Fibroblast of lung (primary cell): Measurements from ENCODE around the gene VKORC1L1. TPM values are rescaled to one million over a fixed set of nuclear protein-coding genes. Genes with fewer than 3 reads are reported as not detected.
"Not testable (repeated sequence)": the region's sequence is repeated elsewhere in the genome, so short reads cannot be mapped to it uniquely, and the experiment has no call there.

Experiments
- DNase-seq, 2 donors: peaks; one replicate each; pipeline versions ENCODE4 v3.0.0 to v3.0.0-alpha.2; 2010; ENCODE audit warnings: low read depth in 2 of 2
- H2AFZ ChIP-seq: 2 replicates; pipeline ENCODE4 v1.5.1; 2012; ENCODE audit warnings: low read length, control low read depth, inconsistent platforms
- H3K27ac ChIP-seq: 2 replicates; pipeline ENCODE4 v1.5.1; 2011; ENCODE audit warnings: low read length, control low read depth; ENCODE audit not compliant: insufficient read depth
- H3K27me3 ChIP-seq: 2 replicates; pipeline ENCODE4 v1.5.1; 2011; ENCODE audit warnings: mild to moderate bottlenecking, low read length; ENCODE audit not compliant: control insufficient read depth, insufficient read depth
- H3K36me3 ChIP-seq: 2 replicates; pipeline ENCODE4 v1.5.1; 2011; ENCODE audit warnings: low read length; ENCODE audit not compliant: control insufficient read depth, insufficient read depth
- H3K4me1 ChIP-seq: 2 replicates; pipeline ENCODE4 v1.5.1; 2011; ENCODE audit warnings: low read length; ENCODE audit not compliant: control insufficient read depth, insufficient read depth; ENCODE audit errors: extremely low read depth
- H3K4me2 ChIP-seq: 2 replicates; pipeline ENCODE4 v1.5.1; 2011; ENCODE audit warnings: low read length, control low read depth; ENCODE audit not compliant: insufficient read depth; ENCODE audit errors: extremely low read depth
- H3K4me3 ChIP-seq, 4 experiments: fragments of 200-600 bp in 1 of 4; sonication (generic) in 1 of 4; replicated peaks in 1 of 4; 2 replicates each; pipeline ENCODE4 v1.5.1; 2011 to 2016; ENCODE audit warnings: low read length in 4 of 4, low read depth in 3 of 4, mild to moderate bottlenecking in 3 of 4, control low read depth in 2 of 4, inconsistent platforms in 1 of 4, mixed read lengths in 1 of 4; ENCODE audit not compliant: insufficient read depth in 1 of 4; ENCODE audit errors: control extremely low read depth in 1 of 4
- H3K79me2 ChIP-seq: 2 replicates; pipeline ENCODE4 v1.5.1; 2012; ENCODE audit warnings: mild to moderate bottlenecking, low read length, inconsistent platforms; ENCODE audit not compliant: control insufficient read depth, insufficient read depth
- H3K9ac ChIP-seq: 2 replicates; pipeline ENCODE4 v1.5.1; 2011; ENCODE audit warnings: mild to moderate bottlenecking, low read length, control low read depth; ENCODE audit not compliant: insufficient read depth
- H3K9me3 ChIP-seq: 2 replicates; pipeline ENCODE4 v1.5.1; 2012; ENCODE audit warnings: low read depth, low read length; ENCODE audit not compliant: control insufficient read depth, insufficient read depth
- H4K20me1 ChIP-seq: 2 replicates; pipeline ENCODE4 v1.5.1; 2011; ENCODE audit warnings: low read length; ENCODE audit not compliant: control insufficient read depth, insufficient read depth; ENCODE audit errors: extremely low read depth
- CTCF ChIP-seq, 2 donors: IDR thresholded peaks in 1 of 2; conservative IDR thresholded peaks in 1 of 2; 1 replicate in 1 of 2; 2 replicates in 1 of 2; pipeline ENCODE4 v1.5.1; 2011 to 2012; ENCODE audit warnings: low read length in 2 of 2, control low read depth in 1 of 2, inconsistent platforms in 1 of 2, low read depth in 1 of 2, mild to moderate bottlenecking in 1 of 2
- EZH2 ChIP-seq: IDR thresholded peaks from 2 replicates; pipeline ENCODE4 v1.5.1; 2012; ENCODE audit warnings: low read length, control low read depth, mild to moderate bottlenecking; ENCODE audit errors: missing control alignments
- polyA plus RNA-seq, 2 donors: library from polyadenylated mRNA; depleted of rRNA in 1 of 2; stranded (reverse) in 1 of 2; unstranded in 1 of 2; fragments of >200 nt; gene quantifications; 2 replicates each; pipeline ENCODE4 v1.2.1, GENCODE V29; 2011 to 2012; ENCODE audit warnings: missing spikeins in 1 of 2
- total RNA-seq: library from RNA; depleted of rRNA; stranded (reverse); fragments of >200 nt; gene quantifications from 2 replicates; pipeline ENCODE4 v1.2.1, GENCODE V29; 2014

The VKORC1L1 gene
- total and polyA plus RNA-seq, 2 donors (not counting 1 experiment from before 2014, with no cell fraction given) = 12.7 to 24.2 TPM

- Histone ChIP-seq H3K9me3 (no peaks in the 10 kb centered on the region), H2AFZ (no peak overlapping the region), H3K4me1 (no peaks in the 10 kb centered on the region), H3K79me2 (no peaks in the 10 kb centered on the region), H3K4me3 (no peak overlapping the region), H3K36me3 (peaks cover 8% of the 10 kb centered on the region), H4K20me1 (no peaks in the 10 kb centered on the region), H3K4me2 (no peak overlapping the region), H3K27ac (no peak overlapping the region), H3K9ac (no peak overlapping the region), H3K27me3 (no peaks in the 10 kb centered on the region)
- no peak for TF ChIP-seq CTCF (conservative IDR thresholded peaks at IDR 0.05 in 1 of 2, IDR thresholded peaks at IDR 0.05 in 1 of 2; ENCODE audit: low read depth in 1 of 2, low read length in 2 of 2)
- TF ChIP-seq EZH2 = no peak
- no peak for DNase-seq
Measured at GRCh38 chr7:65955718-65956117, 82.8 kb downstream of the VKORC1L1 start.

- H4K20me1 ChIP-seq = no peaks in the 10 kb centered on the region
- no peak overlapping the region for H2AFZ ChIP-seq
- TF ChIP-seq EZH2 = no peak
- TF ChIP-seq CTCF (conservative IDR thresholded peaks at IDR 0.05 in 1 of 2, IDR thresholded peaks at IDR 0.05 in 1 of 2; ENCODE audit: low read depth in 1 of 2, low read length in 2 of 2) = no peak
- no peak overlapping the region for H3K4me3 ChIP-seq
- H3K27ac ChIP-seq = no peak overlapping the region
- H3K4me1 ChIP-seq = no peaks in the 10 kb centered on the region
- H3K36me3 ChIP-seq = peaks cover 11% of the 10 kb centered on the region
- no peak for DNase-seq
- H3K79me2 ChIP-seq = no peaks in the 10 kb centered on the region
- no peaks in the 10 kb centered on the region for H3K27me3 ChIP-seq
- H3K4me2 ChIP-seq = no peak overlapping the region
- H3K9me3 ChIP-seq = no peaks in the 10 kb centered on the region
- no peak overlapping the region for H3K9ac ChIP-seq
Measured at GRCh38 chr7:65960351-65961074, 87.6 kb downstream of the VKORC1L1 start.

GRCh38 chr7:65962033-65962432, 89.2 kb downstream of the VKORC1L1 start:
- no peaks in the 10 kb centered on the region for H3K9me3 ChIP-seq
- no peak overlapping the region for H2AFZ ChIP-seq
- TF ChIP-seq CTCF (conservative IDR thresholded peaks at IDR 0.05 in 1 of 2, IDR thresholded peaks at IDR 0.05 in 1 of 2; ENCODE audit: low read depth in 1 of 2, low read length in 2 of 2) (no peak), EZH2 (no peak)
- no peaks in the 10 kb centered on the region for H3K4me1 ChIP-seq
- no peak overlapping the region for H3K27ac ChIP-seq
- H3K4me2 ChIP-seq = no peak overlapping the region
- DNase-seq = no peak
- no peak overlapping the region for H3K4me3 ChIP-seq
- H4K20me1 ChIP-seq = no peaks in the 10 kb centered on the region
- H3K9ac ChIP-seq = no peak overlapping the region
- peaks cover 11% of the 10 kb centered on the region for H3K36me3 ChIP-seq
- H3K27me3 ChIP-seq = no peaks in the 10 kb centered on the region
- H3K79me2 ChIP-seq = no peaks in the 10 kb centered on the region

GRCh38 chr7:65964671-65965070, 91.8 kb downstream of the VKORC1L1 start:
- H3K4me3 ChIP-seq, DNase-seq, H3K27ac ChIP-seq, H3K9me3 ChIP-seq, H3K4me1 ChIP-seq, H3K27me3 ChIP-seq, H3K79me2 ChIP-seq, H3K9ac ChIP-seq, H3K4me2 ChIP-seq, H4K20me1 ChIP-seq, H2AFZ ChIP-seq: not testable (repeated sequence)
- peaks cover 16% of the 10 kb centered on the region for H3K36me3 ChIP-seq
